NCI-H748 treated with DMSO at 0.1 percent for 48 hours (cell line): Measurements from ENCODE around the gene SEPTIN1.
"Not testable (repeated sequence)": the region's sequence is repeated elsewhere in the genome, so short reads cannot be mapped to it uniquely, and the experiment has no call there.

Source experiments
- DNase-seq: peaks from one replicate; lab custom pipeline; 2025; lab: John Stamatoyannopoulos, UW

The SEPTIN1 gene

GRCh38 chr16:30401768-30402425 lies 19.5 kb upstream of the SEPTIN1 start:
- DNase-seq, result no peak

DNA sequence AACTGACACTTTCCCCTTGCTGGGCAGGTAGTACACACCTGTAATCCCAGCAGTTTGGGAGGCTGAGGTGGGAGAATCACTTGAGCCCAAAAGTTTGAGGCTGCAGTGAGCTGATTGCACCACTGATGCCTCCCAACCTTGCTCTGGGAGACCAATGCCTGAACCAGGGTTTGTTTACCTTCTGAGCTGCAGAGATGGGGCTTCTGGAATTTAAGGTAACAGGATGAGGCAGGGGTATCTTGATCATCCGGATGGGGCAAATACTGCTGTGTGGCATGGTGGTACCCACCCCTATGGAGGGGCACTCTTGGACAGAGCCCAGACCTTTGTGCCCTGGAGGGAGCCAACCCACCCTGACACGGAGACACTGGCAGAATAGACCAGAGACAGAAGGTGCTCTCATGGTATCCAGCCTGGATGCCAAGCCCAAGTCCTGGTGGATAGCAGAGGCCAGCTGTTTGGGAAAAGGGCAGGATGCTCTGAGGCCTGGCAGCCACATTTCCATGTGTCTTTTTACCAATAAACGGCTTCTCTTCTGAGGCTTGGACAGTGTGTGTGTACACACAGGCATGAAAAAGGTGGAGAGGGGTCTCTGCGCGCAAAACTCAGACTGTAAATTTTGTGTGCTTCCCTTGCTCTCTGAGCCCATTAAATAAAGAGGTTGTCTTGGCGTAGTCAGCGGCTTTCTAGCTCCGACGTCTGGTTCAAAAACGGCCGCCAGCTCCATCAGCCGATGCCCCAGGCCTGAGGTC lies 17.2 kb upstream of the SEPTIN1 start:
- DNase-seq, result no peak

DNA sequence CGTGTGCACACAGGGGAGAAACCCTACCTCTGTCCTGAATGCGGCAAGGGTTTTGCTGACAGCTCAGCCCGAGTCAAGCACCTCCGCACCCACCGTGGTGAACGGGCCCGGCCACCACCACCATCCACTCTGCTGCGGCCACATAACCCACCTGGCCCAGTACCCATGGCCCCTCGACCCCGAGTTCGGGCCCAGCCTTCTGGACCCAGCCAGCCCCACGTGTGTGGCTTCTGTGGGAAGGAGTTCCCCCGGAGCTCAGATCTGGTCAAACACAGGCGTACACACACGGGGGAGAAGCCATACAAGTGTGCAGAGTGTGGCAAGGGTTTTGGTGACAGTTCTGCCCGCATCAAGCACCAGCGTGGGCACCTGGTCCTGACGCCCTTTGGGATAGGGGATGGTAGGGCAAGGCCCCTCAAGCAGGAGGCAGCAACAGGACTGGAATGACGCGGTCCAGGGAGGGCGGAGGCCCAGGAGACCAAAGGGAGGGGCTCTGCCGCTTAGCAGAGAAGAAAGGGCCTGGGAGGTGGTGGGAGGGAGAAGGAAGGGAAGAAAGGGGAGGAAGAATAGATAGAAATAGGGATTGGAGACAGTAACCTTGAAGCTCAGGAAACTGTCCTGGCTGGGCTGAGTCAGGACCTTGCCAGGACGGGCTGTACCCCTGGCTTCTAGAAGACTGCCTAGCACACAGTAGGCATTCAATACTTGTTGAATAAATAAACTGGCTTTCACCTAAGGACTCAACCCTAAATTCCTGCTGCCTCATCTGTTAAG lies 16.5 kb upstream of the SEPTIN1 start:
- no peak for DNase-seq

DNA sequence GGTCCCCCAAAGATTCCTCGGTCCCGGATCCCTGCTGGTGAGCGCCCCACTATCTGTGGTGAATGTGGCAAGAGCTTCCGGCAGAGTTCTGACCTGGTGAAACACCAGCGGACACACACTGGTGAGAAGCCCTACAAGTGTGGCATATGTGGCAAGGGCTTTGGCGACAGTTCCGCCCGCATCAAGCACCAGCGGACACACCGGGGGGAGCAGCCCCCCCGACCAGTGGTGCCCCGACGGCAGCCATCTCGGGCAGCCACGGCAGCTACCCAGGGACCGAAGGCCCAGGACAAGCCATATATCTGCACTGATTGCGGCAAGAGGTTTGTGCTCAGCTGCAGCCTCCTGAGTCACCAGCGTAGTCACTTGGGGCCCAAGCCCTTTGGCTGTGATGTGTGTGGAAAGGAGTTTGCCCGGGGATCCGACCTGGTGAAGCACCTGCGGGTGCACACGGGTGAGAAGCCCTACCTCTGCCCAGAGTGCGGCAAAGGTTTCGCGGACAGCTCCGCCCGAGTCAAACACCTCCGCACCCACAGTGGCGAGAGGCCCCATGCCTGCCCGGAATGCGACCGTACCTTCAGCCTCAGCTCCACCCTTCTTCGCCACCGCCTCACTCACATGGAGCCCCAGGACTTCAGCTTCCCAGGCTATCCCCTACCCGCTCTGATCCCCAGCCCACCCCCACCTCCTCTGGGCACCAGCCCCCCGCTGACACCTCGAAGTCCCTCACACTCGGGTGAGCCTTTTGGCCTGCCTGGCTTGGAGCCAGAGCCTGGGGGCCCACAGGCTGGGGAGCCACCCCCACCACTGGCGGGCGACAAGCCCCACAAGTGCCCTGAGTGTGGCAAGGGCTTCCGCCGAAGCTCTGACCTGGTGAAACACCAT lies 15.7 kb upstream of the SEPTIN1 start:
- DNase-seq, result no peak

DNA sequence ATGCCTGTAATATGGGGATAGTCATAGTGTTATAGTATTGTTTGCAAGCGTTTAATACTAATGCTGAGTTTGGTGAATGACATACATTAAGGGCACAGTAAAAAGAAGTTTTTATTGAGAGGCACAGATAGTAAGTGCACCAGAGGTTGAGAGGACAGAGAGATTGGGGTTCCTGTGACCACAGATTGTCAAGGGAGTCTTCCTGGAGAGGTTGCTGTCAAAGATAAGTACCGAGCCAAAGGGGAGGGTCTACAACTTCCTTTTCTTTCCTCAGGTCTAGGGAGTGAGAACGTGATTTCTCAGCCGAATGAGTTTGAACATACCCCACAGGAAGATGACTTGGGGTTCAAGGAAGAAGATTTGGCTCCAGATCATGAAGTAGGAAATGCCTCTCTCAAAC lies 14.7 kb upstream of the SEPTIN1 start:
- DNase-seq, result no peak

DNA sequence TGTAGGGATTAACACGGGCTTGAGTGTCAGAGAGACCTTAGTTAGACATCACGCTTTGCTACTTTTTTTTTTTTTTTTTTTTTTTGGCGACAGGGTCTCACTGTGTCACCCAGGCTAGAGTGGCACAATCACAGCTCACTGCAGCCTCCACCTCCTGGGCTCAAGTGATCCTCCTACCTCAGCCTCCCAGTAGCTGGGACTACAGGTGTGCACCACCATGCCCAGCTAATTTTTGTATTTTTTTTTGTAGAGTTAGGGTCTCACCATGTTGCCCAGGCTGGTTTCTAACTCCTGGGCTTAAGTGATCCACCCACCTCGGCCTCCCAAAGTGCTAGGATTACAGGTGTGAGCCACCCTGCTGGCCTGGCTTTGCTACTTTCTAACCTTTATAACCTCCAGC lies 14.3 kb upstream of the SEPTIN1 start:
- not testable (repeated sequence) for DNase-seq

GRCh38 chr16:30395992-30396585 lies 13.7 kb upstream of the SEPTIN1 start:
- no peak for DNase-seq

GRCh38 chr16:30395155-30395991 lies 13.0 kb upstream of the SEPTIN1 start, which contains the start of gene ZNF48:
Gene ZNF48, plus strand, starts transcription at chr16:30395420. Its CDS starts 375 bp downstream, at chr16:30395795.
- DNase-seq, result peak; percentile 69

- no peak for DNase-seq
Observed at GRCh38 chr16:30394592-30395154, 12.3 kb upstream of the SEPTIN1 start.

GRCh38 chr16:30383521-30383920 lies 1.2 kb upstream of the SEPTIN1 start:
- DNase-seq, result no peak

DNA sequence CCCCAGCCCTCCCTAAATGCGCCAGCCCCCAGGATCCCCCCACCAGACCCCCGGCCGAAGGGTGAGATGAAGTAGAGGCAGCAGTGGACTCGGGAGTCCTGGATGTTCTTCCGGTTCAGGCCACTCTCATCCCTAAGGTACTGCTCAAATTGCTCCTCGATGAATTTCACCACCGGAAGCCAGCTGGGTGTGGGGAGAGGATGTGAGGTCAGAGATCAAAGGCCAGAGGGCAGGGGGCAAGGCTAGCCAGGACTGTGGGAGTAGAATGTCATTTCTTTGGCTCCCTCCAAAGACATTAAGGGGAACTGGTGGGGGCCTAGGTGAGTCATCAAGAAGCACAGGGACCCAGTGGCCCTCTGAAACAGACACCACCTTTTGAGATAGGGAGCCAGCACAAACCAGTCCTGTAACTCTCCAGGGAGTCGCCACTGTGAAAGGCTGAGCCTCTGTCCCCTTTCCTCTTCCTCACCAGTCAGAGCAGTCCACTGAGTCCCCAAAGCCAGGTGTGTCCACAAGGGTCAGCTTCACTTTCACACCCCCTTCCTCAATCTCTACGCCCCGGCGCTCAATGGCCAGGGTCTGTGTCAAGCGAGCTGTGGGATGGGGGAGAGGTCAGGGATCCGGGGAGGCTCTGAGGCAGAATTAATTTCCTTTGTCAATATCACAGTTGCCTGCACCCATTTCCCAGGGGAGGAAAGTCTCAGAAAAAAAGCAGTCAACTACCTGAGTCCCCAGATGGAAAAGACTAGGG lies 895 bp downstream of the SEPTIN1 start:
- no peak for DNase-seq

- no peak for DNase-seq
Observed at GRCh38 chr16:30380803-30381208, 1.6 kb downstream of the SEPTIN1 start.

DNA sequence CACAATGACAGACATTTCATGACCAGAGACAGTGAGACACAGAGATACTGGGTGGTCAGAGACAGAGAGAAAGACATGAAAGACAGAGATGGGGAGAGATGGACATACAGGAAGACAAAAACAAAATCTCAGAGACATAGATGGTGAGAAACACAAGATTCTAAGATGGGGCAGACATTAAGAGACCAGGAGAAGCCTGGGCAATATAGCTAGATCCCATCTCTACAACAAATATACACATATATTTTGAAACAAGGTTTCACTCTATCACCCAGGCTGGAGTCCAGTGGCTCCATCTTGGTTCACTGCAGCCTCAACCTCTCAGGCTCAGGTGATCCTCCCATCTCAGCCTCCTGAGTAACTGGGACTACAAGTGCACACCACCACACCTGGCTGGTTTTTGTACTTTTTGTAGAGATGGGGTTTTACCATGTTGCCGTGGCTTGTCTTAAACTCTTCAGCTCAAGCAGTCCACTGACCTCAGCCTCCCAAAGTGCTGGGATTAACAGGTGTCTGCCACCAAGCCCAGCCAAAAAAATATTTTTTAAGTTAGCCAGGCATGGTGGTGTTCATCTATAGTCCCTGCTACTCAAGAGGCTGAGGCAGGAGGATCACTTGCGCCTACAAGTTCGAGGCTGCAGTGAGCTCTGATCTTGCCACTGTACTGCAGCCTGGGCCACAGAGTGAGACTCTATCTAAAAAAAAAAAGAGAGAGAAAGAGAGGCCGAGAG lies 2.1 kb downstream of the SEPTIN1 start:
- no peak for DNase-seq

GRCh38 chr16:30379158-30379783 lies 3.1 kb downstream of the SEPTIN1 start:
- no peak for DNase-seq

DNA sequence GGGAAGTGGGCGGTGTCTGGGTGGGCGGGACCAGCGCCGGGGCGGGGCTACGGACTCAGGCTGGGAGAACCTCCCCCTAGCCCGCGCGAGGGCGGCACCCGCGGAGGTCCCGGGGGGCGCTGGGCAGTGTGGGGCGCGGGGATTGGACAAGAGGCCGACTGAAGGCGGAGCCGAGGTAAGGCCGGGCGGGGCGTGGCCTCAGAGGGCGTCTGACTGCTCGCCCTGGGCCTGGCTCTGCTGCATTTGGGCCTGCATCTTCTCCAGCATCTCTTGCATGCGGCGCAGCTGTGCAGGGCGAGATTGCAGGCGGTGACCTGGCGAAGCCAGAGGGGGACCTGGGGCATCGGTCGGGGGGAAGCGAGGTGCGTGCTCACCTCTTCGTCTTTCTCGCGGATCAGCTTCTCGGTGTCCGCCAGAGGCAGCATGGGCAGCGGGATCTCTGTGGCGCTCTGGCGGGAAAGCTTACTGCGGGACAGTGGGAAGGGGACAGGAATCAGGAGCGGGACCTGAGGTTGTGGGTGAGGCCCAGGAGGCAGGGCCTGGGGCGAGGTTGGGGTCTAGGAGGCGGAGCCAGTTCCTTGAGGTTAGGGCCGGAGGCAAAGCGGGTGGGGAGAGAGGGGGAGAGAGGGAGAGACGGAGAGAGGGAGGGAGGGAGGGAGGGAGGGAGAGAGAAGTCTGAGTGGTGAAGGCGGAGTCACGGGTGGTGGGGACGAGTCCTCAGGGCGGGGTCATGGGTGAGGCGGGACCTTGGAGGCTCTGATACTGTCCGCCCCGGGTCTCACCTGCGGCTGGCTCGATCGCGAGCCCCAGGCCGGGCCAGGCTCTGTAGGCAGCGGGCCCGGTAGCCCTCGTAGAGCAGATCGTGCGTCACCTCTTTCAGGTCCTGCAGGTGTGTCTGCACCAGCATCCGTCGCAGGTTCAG lies 3.9 kb downstream of the SEPTIN1 start:
- peak; percentile 72 for DNase-seq

DNA sequence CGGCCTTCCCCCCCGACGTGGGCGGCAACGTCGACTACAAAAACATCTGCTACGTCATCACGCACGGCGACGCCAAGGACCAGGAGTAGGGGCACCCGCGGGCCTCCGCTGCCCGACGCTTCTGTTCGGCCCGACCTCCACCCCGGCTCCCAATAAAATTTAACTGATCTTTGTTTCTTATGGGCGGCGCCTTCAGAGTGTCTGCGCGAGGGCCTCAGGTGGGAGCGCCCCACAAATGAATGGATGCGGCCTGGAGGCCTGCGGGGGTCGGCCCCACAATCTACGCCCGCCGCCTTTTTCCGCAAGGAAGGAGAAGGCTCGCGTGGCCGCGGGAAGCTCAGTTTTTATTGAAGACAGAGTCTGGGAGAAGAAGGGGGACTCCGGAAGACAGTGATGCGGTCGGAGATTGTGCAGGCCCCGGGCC lies 4.5 kb downstream of the SEPTIN1 start:
- peak; percentile 61 for DNase-seq
